Stomach (tissue), 4 donors: ENCODE data around the gene FANCC.

Experiments
- POLR2A ChIP-seq, 4 donors: fragments of 450-650 bp; IDR thresholded peaks; one replicate each; pipeline ENCODE4 v1.6.1; 2016; ENCODE audit warnings: antibody characterized with exemption in 4 of 4, control low read depth in 2 of 4, mild to moderate bottlenecking in 1 of 4, moderate library complexity in 1 of 4
- POLR2AphosphoS5 ChIP-seq, 3 donors: sonication (generic); formaldehyde crosslinking; IDR thresholded peaks; one replicate each; pipeline ENCODE4 v1.6.1; 2016; ENCODE audit warnings: antibody characterized with exemption in 3 of 3

- TF ChIP-seq POLR2AphosphoS5 (IDR thresholded peaks at IDR 0.05) (peak in 1 of 3 donors; percentile 27), POLR2A (IDR thresholded peaks at IDR 0.05) (no peak)
Observed at GRCh38 chr9:95100071-95100627, 217.4 kb downstream of the FANCC start.
